B cell (primary cell): ENCODE results near the gene HES1.

Source experiments
- CTCF ChIP-seq: fragments of 200-600 bp; IDR thresholded peaks from one replicate; pipeline ENCODE4 v1.8.0; 2022; ENCODE audit warnings: antibody characterized with exemption, mild to moderate bottlenecking
- EZH2 ChIP-seq: IDR thresholded peaks from 2 replicates; pipeline ENCODE4 v1.6.1; 2012; ENCODE audit warnings: borderline replicate concordance, low read depth, mild to moderate bottlenecking, moderate library complexity, low read length; ENCODE audit not compliant: insufficient read depth, poor library complexity, severe bottlenecking

GRCh38 chr3:194128202-194128918 lies 7.6 kb upstream of the HES1 start:
- TF ChIP-seq CTCF (no peak), EZH2 (no peak)
